Measurements from ENCODE around the gene LHPP. TPM values are rescaled to one million over a fixed set of nuclear protein-coding genes. Genes with fewer than 3 reads are reported as not detected.
A peak's percentile ranks its signal among the peaks of the same experiment; 100 is the strongest.

Gene LHPP
- total and polyA plus RNA-seq, 8 donors, result 12.2 to 26.8 (median 15.0) TPM

- H3K4me3 ChIP-seq, result no peak overlapping the region
- TF ChIP-seq CTCF (IDR thresholded peaks at IDR 0.05), result no peak
- DNase-seq, result peak in 1 of 4 donors; percentile 31
- H3K27ac ChIP-seq, result no peak overlapping the region
- H3K36me3 ChIP-seq, result no peaks in the 10 kb centered on the region
- H3K4me1 ChIP-seq, result peaks cover 7 to 18% of the 10 kb centered on the region in 2 donors
- ATAC-seq, result no peak
- no peaks in the 10 kb centered on the region for H3K9me3 ChIP-seq
- no peaks in the 10 kb centered on the region for H3K27me3 ChIP-seq
- intact Hi-C loops (cut with DNase I), result no loop called here
Measured at GRCh38 chr10:124527874-124528395, 66.3 kb downstream of the LHPP start.

- Histone ChIP-seq H3K27me3 (no peaks in the 10 kb centered on the region), H3K4me3 (no peak overlapping the region), H3K36me3 (no peaks in the 10 kb centered on the region), H3K4me1 (peaks cover 0 to 16% of the 10 kb centered on the region in 2 donors), H3K27ac (no peak overlapping the region), H3K9me3 (no peaks in the 10 kb centered on the region)
- peak; percentile 15 for ATAC-seq
- no peak for TF ChIP-seq CTCF (IDR thresholded peaks at IDR 0.05)
- intact Hi-C loops (cut with DNase I), result loop anchor here in 1 of 2 donors (5.0 kb wide), 2 partner anchors 213 to 293 kb away; partner anchors contain the start of gene FAM53B
- DNase-seq, result peak in 1 of 4 donors; percentile 73
Measured at GRCh38 chr10:124529661-124530214, 68.1 kb downstream of the LHPP start.

GRCh38 chr10:124530215-124530665 is 68.6 kb downstream of the LHPP start:
- no peaks in the 10 kb centered on the region for H3K9me3 ChIP-seq
- H3K27me3 ChIP-seq, result no peaks in the 10 kb centered on the region
- intact Hi-C loops (cut with DNase I), result loop anchor here in 1 of 2 donors (5.0 kb wide), 2 partner anchors 212 to 292 kb away; partner anchors contain the start of gene FAM53B
- peaks cover 0 to 21% of the 10 kb centered on the region in 2 donors for H3K4me1 ChIP-seq
- ATAC-seq, result peak; percentile 95
- H3K36me3 ChIP-seq, result no peaks in the 10 kb centered on the region
- TF ChIP-seq CTCF (IDR thresholded peaks at IDR 0.05), result peak; percentile 82 to 92
- H3K27ac ChIP-seq, result no peak overlapping the region
- no peak overlapping the region for H3K4me3 ChIP-seq
- DNase-seq, result peak; percentile 60 to 98 (median 88)

GRCh38 chr10:124530816-124531215 is 69.2 kb downstream of the LHPP start:
- no peak overlapping the region for H3K27ac ChIP-seq
- no peak for ATAC-seq
- TF ChIP-seq CTCF (IDR thresholded peaks at IDR 0.05), result no peak
- peaks cover 0 to 27% of the 10 kb centered on the region in 2 donors for H3K4me1 ChIP-seq
- no peak overlapping the region for H3K4me3 ChIP-seq
- no peaks in the 10 kb centered on the region for H3K27me3 ChIP-seq
- H3K9me3 ChIP-seq, result no peaks in the 10 kb centered on the region
- no peak for DNase-seq
- no peaks in the 10 kb centered on the region for H3K36me3 ChIP-seq
- intact Hi-C loops (cut with DNase I), result loop anchor here in 1 of 2 donors (5.0 kb wide), 2 partner anchors 211 to 291 kb away; partner anchors contain the start of gene FAM53B

GRCh38 chr10:124532106-124532641 is 70.6 kb downstream of the LHPP start:
- intact Hi-C loops (cut with DNase I), result loop anchor here in 1 of 2 donors (5.0 kb wide), 2 partner anchors 210 to 290 kb away; partner anchors contain the start of gene FAM53B

More at GRCh38 chr10:124532106-124532641, 70.6 kb downstream of the LHPP start:
- Histone ChIP-seq H3K4me3 (no peak overlapping the region), H3K36me3 (no peaks in the 10 kb centered on the region), H3K27ac (no peak overlapping the region), H3K4me1 (peaks cover 0 to 36% of the 10 kb centered on the region in 2 donors), H3K27me3 (no peaks in the 10 kb centered on the region), H3K9me3 (no peaks in the 10 kb centered on the region)
- ATAC-seq (no peak), DNase-seq (no peak)
- no peak for TF ChIP-seq CTCF (IDR thresholded peaks at IDR 0.05)

Measured in left lung (tissue), 10 donors.